Upper lobe of right lung (tissue), 1 donor: Measurements from ENCODE around the gene DNMT1. TPM values are rescaled to one million over a fixed set of nuclear protein-coding genes. Genes with fewer than 3 reads are reported as not detected.

Source experiments
- ATAC-seq: fragments of 200-7000 bp; cut with Tn5 transposase; one replicate; pipeline ENCODE4 v1.9.1; 2020; ENCODE audit warnings: mild to moderate bottlenecking, moderate library complexity
- DNase-seq: peaks from one replicate; pipeline ENCODE4 v3.0.0-alpha.2; 2020
- H3K27ac ChIP-seq: fragments of 200-600 bp; one replicate; pipeline ENCODE4 v1.8.0; 2022
- H3K27me3 ChIP-seq: fragments of 200-600 bp; one replicate; pipeline ENCODE4 v1.8.0; 2022; ENCODE audit warnings: mild to moderate bottlenecking
- H3K36me3 ChIP-seq: fragments of 200-600 bp; one replicate; pipeline ENCODE4 v1.8.0; 2022
- H3K4me1 ChIP-seq: fragments of 200-600 bp; one replicate; pipeline ENCODE4 v1.8.0; 2022
- H3K4me3 ChIP-seq: fragments of 200-600 bp; one replicate; pipeline ENCODE4 v1.8.0; 2022; ENCODE audit warnings: mild to moderate bottlenecking
- H3K9me3 ChIP-seq: fragments of 200-600 bp; one replicate; pipeline ENCODE4 v1.8.0; 2022
- CTCF ChIP-seq: fragments of 200-600 bp; IDR thresholded peaks from one replicate; pipeline ENCODE4 v1.8.0; 2022; ENCODE audit warnings: antibody characterized with exemption
- intact Hi-C: fragments of 100-400 bp; cut with DNase I; formaldehyde crosslinking; loops from one replicate; pipeline ENCODE4 v1.11.0; 2022
- total RNA-seq: library from RNA; stranded (reverse); fragmentation: NEBNext Ultra II Directional; extraction: Animal tissue kit (Norgen Biotek cat#: 25700); gene quantifications from one replicate; pipeline ENCODE4 v1.2.1, GENCODE V29; 2021
- donor health status: DM: no; HTN: yes; CAD: no; lungs with severe emphysema.

DNMT1 gene
- total RNA-seq, 1 donor from 2014 or later: 72.1 TPM

GRCh38 chr19:10096615-10096963, 98.2 kb downstream of the DNMT1 start:
- DNase-seq: no peak
- intact Hi-C loops: no loop called here
- Histone ChIP-seq H3K4me1 (peaks cover 9% of the 10 kb centered on the region), H3K36me3 (peaks cover 14% of the 10 kb centered on the region), H3K4me3 (peak overlapping the region; percentile 59), H3K9me3 (no peaks in the 10 kb centered on the region), H3K27me3 (no peaks in the 10 kb centered on the region), H3K27ac (peak overlapping the region; percentile 74)
- no peak for TF ChIP-seq CTCF
- no peak for ATAC-seq

- Histone ChIP-seq H3K4me3 (peak overlapping the region; percentile 59), H3K27me3 (no peaks in the 10 kb centered on the region), H3K4me1 (peaks cover 9% of the 10 kb centered on the region), H3K36me3 (peaks cover 14% of the 10 kb centered on the region), H3K27ac (peak overlapping the region; percentile 82), H3K9me3 (no peaks in the 10 kb centered on the region)
- TF ChIP-seq CTCF: no peak
- ATAC-seq (peak; percentile 95), DNase-seq (peak; percentile 95)
- intact Hi-C loops: no loop called here
These were observed 98.7 kb downstream of the DNMT1 start for GRCh38 chr19:10095948-10096614.

DNA sequence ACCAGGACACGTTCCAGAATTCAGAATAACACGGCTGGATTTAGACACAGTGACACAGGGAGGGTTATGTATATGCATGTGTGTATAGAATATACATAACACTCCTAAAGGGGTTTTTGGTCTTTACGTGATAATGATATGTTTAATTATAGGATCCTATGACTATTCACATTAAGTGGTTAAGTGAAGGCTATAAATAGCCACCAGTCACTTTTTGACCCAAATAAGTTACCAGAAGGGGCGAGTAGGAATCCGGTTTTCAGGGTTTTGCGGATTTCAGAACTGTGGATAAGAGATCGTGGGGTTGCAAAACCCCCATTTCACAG, 99.2 kb downstream of the DNMT1 start:
- no peak for ATAC-seq
- peaks cover 14% of the 10 kb centered on the region for H3K36me3 ChIP-seq
- H3K27me3 ChIP-seq: no peaks in the 10 kb centered on the region
- no peaks in the 10 kb centered on the region for H3K9me3 ChIP-seq
- peaks cover 9% of the 10 kb centered on the region for H3K4me1 ChIP-seq
- intact Hi-C loops: no loop called here
- H3K4me3 ChIP-seq: peak overlapping the region; percentile 38
- TF ChIP-seq CTCF: no peak
- H3K27ac ChIP-seq: peak overlapping the region; percentile 82
- no peak for DNase-seq

DNA sequence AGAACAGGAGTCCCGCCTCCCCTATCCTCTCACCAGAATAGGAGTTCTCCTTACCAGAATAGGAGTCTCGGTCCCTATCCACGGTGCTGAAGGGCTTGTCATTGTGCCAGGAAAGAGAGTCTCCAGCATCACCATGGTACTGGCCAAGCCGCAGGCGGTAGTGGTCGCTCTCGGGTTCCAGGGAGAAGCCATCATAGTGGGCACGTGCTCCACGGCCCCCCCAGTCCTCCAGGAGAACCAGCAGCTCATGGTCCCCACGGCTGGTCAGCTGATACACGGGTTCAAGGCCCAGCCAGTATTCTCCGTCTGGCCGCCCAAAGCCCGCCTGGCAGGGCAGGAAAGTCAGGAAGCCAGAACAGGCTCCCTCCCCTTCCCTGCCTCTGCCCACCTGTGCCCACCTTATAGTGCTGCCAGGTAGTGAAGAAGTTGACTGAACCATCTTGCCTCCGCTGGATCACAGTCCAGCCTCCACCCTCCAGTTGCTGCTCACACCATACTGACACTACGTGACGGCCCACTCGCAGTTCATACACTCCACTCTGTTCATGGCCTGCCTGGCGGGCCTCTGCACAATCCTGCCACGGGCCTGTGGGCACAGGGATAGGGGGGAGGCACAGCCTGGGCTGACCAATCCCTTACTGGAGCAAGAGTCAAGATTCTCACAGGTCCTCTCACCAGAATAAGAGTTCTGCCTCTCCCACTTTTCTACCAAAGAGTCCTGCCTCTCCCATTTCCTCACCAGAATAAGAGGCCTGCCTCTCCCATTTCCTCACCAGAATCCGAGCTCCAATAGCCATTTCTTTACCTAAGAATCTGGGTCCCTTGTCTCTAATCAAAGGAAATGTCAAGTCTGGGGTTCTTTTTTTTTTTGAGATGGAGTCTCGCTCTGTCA, 101.2 kb downstream of the DNMT1 start:
- no peak overlapping the region for H3K4me3 ChIP-seq
- H3K36me3 ChIP-seq: peaks cover 19% of the 10 kb centered on the region
- no peak overlapping the region for H3K27ac ChIP-seq
- DNase-seq (no peak), ATAC-seq (no peak)
- H3K4me1 ChIP-seq: peaks cover 9% of the 10 kb centered on the region
- no peak for TF ChIP-seq CTCF
- intact Hi-C loops: no loop called here
- H3K27me3 ChIP-seq: no peaks in the 10 kb centered on the region
- H3K9me3 ChIP-seq: no peaks in the 10 kb centered on the region

GRCh38 chr19:10092648-10093294, 102.0 kb downstream of the DNMT1 start:
- DNase-seq: no peak
- intact Hi-C loops: no loop called here
- H3K9me3 ChIP-seq: no peaks in the 10 kb centered on the region
- ATAC-seq: no peak
- TF ChIP-seq CTCF: no peak
- H3K4me3 ChIP-seq: no peak overlapping the region
- H3K27ac ChIP-seq: no peak overlapping the region
- no peaks in the 10 kb centered on the region for H3K27me3 ChIP-seq
- H3K4me1 ChIP-seq: peaks cover 9% of the 10 kb centered on the region
- peaks cover 19% of the 10 kb centered on the region for H3K36me3 ChIP-seq
